ENCODE measurements around the gene PITRM1. TPM values are rescaled to one million over a fixed set of nuclear protein-coding genes. Genes with fewer than 3 reads are reported as not detected.

Gene PITRM1
- total RNA-seq, 1 experiment from 2014 or later, result 40.7 TPM

DNA sequence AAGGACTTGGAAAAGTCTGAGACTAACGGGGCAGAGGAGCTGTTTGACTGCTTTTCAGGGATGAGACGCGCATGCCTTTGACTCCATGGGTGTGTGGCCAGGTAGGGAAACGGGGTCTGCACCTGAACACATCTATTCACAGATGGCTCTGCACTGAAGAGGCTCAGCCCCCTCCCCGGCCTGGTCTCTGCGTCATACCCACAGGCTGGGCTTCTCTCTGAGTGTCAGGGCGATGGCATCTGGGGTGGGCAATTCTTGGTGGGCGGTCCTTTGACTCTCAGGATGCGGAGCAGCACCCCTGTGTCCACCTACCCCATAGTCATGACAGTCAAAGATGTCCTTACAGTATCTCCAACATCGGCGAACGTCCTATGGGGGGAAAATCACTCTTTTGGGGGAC is 82.2 kb downstream of the PITRM1 start (continued):
- TF ChIP-seq TEAD4 (CRISPR knock-in tag; IDR thresholded peaks at IDR 0.05) (no peak), ZNF532 (CRISPR knock-in tag; IDR thresholded peaks at IDR 0.05; ENCODE audit: borderline replicate concordance) (no peak), GRHL2 (CRISPR knock-in tag; IDR thresholded peaks at IDR 0.05; ENCODE audit: insufficient replicate concordance, severe bottlenecking) (no peak), ZNF512 (CRISPR knock-in tag; IDR thresholded peaks at IDR 0.05; ENCODE audit: borderline replicate concordance) (no peak), CREB1 (CRISPR knock-in tag; IDR thresholded peaks at IDR 0.05) (no peak), ZNF416 (CRISPR knock-in tag; IDR thresholded peaks at IDR 0.05) (no peak), ZNF396 (CRISPR knock-in tag; IDR thresholded peaks at IDR 0.05; ENCODE audit: borderline replicate concordance) (no peak), HMGXB4 (CRISPR knock-in tag; IDR thresholded peaks at IDR 0.05) (no peak), NFE2L1 (CRISPR knock-in tag; IDR thresholded peaks at IDR 0.05) (no peak), GABPB1 (CRISPR knock-in tag; IDR thresholded peaks at IDR 0.05) (no peak)

Other genes with a start within 250 kb of the PITRM1 start
- gene PFKP, start 105.2 kb downstream of the PITRM1 start, total RNA-seq (2021), result 127 to 156 TPM (median 150 TPM) in 3 replicates